Ovary (tissue), 9 donors: Measurements from ENCODE around the gene UBXN2A. TPM values are rescaled to one million over a fixed set of nuclear protein-coding genes. Genes with fewer than 3 reads are reported as not detected.

Source experiments
- DNase-seq, 5 donors: peaks; one replicate each; pipeline ENCODE4 v3.0.0-alpha.2; 2019 to 2020
- H3K27ac ChIP-seq, 2 donors: fragments of 200-600 bp; one replicate each; pipeline versions ENCODE4 v1.5.1 to v1.8.0; 2019 to 2022
- H3K27me3 ChIP-seq: fragments of 200-600 bp; one replicate; pipeline ENCODE4 v1.8.0; 2022
- H3K36me3 ChIP-seq: fragments of 200-600 bp; sonication (generic); one replicate; pipeline ENCODE4 v1.5.1; 2019
- H3K4me1 ChIP-seq: one replicate; pipeline ENCODE4 v1.8.1; 2013; ENCODE audit warnings: mild to moderate bottlenecking, moderate library complexity; ENCODE audit not compliant: insufficient read depth
- H3K4me3 ChIP-seq: fragments of 200-600 bp; sonication (generic); one replicate; pipeline ENCODE4 v1.5.1; 2017
- H3K9me3 ChIP-seq, 2 donors: fragments of 200-600 bp in 1 of 2; sonication (generic) in 1 of 2; one replicate each; pipeline versions ENCODE4 v1.5.1 to v1.8.1; 2013 to 2019; ENCODE audit warnings: mild to moderate bottlenecking in 1 of 2, moderate library complexity in 1 of 2
- CTCF ChIP-seq, 3 donors: fragments of 450-650 bp in 2 of 3; fragments of 200-600 bp in 1 of 3; IDR thresholded peaks; one replicate each; pipeline versions ENCODE4 v1.5.1 to v1.8.0; 2016 to 2022; ENCODE audit warnings: antibody characterized with exemption in 3 of 3, mild to moderate bottlenecking in 1 of 3
- EP300 ChIP-seq: sonication (generic); formaldehyde crosslinking; IDR thresholded peaks from one replicate; pipeline ENCODE4 v1.6.1; 2017; ENCODE audit warnings: antibody characterized with exemption
- POLR2A ChIP-seq: fragments of 450-650 bp; IDR thresholded peaks from one replicate; pipeline ENCODE4 v1.6.1; 2017; ENCODE audit warnings: antibody characterized with exemption, mild to moderate bottlenecking, moderate library complexity
- WGBS, 3 donors: extraction: QIAGEN DNeasy Blood & Tissue Kit in 1 of 3; methylation state at CpG; one replicate each; pipeline versions ENCODE4 v1.1.5 to v1.1.7; 2013 to 2017; 5-methylcytosine and 5-hydroxymethylcytosine counted together
- intact Hi-C, 4 donors: fragments of 100-400 bp; cut with DNase I; formaldehyde crosslinking; loops; one replicate each; pipeline versions ENCODE4 v1.11.0 to v1.15.1; 2022 to 2023
- polyA plus RNA-seq, 2 donors: library from polyadenylated mRNA; stranded (reverse); fragments of 200-250 nt in 1 of 2; fragments of 350-450 nt in 1 of 2; fragmentation: Illumina TruSeq in 1 of 2; extraction: RNeasy Lipid Tissue Mini Kit (QIAGEN cat#74804) in 1 of 2; gene quantifications; one replicate each; pipeline ENCODE4 v1.2.3, GENCODE V29; 2013 to 2014
- total RNA-seq, 7 donors: library from RNA; depleted of rRNA in 2 of 7; stranded (reverse); fragments of >200 nt in 2 of 7; fragmentation: NEBNext Ultra II Directional in 3 of 7; extraction: Animal tissue kit (Norgen Biotek cat#: 25700) in 3 of 7; gene quantifications; one replicate each; pipeline versions ENCODE4 v1.1.0 to v1.2.4, GENCODE V29; 2016 to 2023
- donor health status: DM: no; HTN: no; CAD: no; lungs with moderate emphysema.
- donor health status: DM: no; HTN: no; CAD: no.
- donor health status: Bipolar disorder and iron deficiency.
- donor health status: DM: yes; HTN: yes; CAD: no.
- donor health status: DM: no; HTN: no; CAD: no.
- donor health status: DM: yes; HTN: yes; CAD: no.

UBXN2A gene
- total and polyA plus RNA-seq, 9 donors = 6.0 to 16.3 (median 14.0) TPM

GRCh38 chr2:24007693-24008092, 67.4 kb downstream of the UBXN2A start:
- Histone ChIP-seq H3K4me3 (no peak overlapping the region), H3K4me1 (peaks cover 3% of the 10 kb centered on the region), H3K9me3 (no peaks in the 10 kb centered on the region), H3K36me3 (no peaks in the 10 kb centered on the region), H3K27me3 (no peaks in the 10 kb centered on the region), H3K27ac (no peak overlapping the region)
- intact Hi-C loops = no loop called here
- TF ChIP-seq CTCF (IDR thresholded peaks at IDR 0.05) (no peak), POLR2A (no peak), EP300 (no peak)
- DNase-seq = no peak

GRCh38 chr2:24008672-24009366, 68.6 kb downstream of the UBXN2A start:
- Histone ChIP-seq H3K27me3 (no peaks in the 10 kb centered on the region), H3K4me1 (peaks cover 3% of the 10 kb centered on the region), H3K9me3 (no peaks in the 10 kb centered on the region), H3K36me3 (no peaks in the 10 kb centered on the region), H3K4me3 (no peak overlapping the region), H3K27ac (no peak overlapping the region)
- WGBS, 3 donors = 76 to 82% (median 80%) methylated on average over 13 of the region's 13 CpGs
- DNase-seq = no peak
- TF ChIP-seq POLR2A (no peak), CTCF (IDR thresholded peaks at IDR 0.05) (no peak), EP300 (no peak)
- intact Hi-C loops = no loop called here

GRCh38 chr2:24009367-24009679, 69.1 kb downstream of the UBXN2A start:
- 63 to 71% (median 64%) methylated on average over 9 of the region's 9 CpGs for WGBS, 3 donors

GRCh38 chr2:24009680-24010476, 69.6 kb downstream of the UBXN2A start, which contains the start of gene MFSD2B:
MFSD2B (plus strand) TSS chr2:24010085; CDS start chr2:24010097, 12 bp downstream.
- TF ChIP-seq POLR2A (no peak), CTCF (IDR thresholded peaks at IDR 0.05) (no peak), EP300 (no peak)
- peak within 1 kb of the TSS; percentile 7 for H3K4me3 ChIP-seq
- intact Hi-C loops = no loop called here
- no peaks in the 10 kb centered on the region for H3K27me3 ChIP-seq
- no peaks in the 10 kb centered on the region for H3K36me3 ChIP-seq
- DNase-seq = no peak
- WGBS, 3 donors = 1 to 6% (median 4%) methylated on average over 53 to 75 of the region's 75 CpGs
- H3K27ac ChIP-seq = no peak within 1 kb of the TSS
- H3K4me1 ChIP-seq = peaks cover 3% of the 10 kb centered on the region
- H3K9me3 ChIP-seq = no peaks in the 10 kb centered on the region

More at GRCh38 chr2:24009367-24009679, 69.1 kb downstream of the UBXN2A start:
- Histone ChIP-seq H3K4me3 (no peak overlapping the region), H3K27me3 (no peaks in the 10 kb centered on the region), H3K9me3 (no peaks in the 10 kb centered on the region), H3K27ac (no peak overlapping the region), H3K36me3 (no peaks in the 10 kb centered on the region), H3K4me1 (peaks cover 3% of the 10 kb centered on the region)
- TF ChIP-seq CTCF (IDR thresholded peaks at IDR 0.05) = no peak
- no peak for TF ChIP-seq EP300
- no peak for TF ChIP-seq POLR2A
- intact Hi-C loops = no loop called here
- DNase-seq = no peak
